ENCODE measurements around the gene HNRNPF.

HNRNPF gene

GRCh38 chr10:43385412-43386004 is 23.5 kb downstream of the HNRNPF start:
- TF ChIP-seq, protein P1, sequence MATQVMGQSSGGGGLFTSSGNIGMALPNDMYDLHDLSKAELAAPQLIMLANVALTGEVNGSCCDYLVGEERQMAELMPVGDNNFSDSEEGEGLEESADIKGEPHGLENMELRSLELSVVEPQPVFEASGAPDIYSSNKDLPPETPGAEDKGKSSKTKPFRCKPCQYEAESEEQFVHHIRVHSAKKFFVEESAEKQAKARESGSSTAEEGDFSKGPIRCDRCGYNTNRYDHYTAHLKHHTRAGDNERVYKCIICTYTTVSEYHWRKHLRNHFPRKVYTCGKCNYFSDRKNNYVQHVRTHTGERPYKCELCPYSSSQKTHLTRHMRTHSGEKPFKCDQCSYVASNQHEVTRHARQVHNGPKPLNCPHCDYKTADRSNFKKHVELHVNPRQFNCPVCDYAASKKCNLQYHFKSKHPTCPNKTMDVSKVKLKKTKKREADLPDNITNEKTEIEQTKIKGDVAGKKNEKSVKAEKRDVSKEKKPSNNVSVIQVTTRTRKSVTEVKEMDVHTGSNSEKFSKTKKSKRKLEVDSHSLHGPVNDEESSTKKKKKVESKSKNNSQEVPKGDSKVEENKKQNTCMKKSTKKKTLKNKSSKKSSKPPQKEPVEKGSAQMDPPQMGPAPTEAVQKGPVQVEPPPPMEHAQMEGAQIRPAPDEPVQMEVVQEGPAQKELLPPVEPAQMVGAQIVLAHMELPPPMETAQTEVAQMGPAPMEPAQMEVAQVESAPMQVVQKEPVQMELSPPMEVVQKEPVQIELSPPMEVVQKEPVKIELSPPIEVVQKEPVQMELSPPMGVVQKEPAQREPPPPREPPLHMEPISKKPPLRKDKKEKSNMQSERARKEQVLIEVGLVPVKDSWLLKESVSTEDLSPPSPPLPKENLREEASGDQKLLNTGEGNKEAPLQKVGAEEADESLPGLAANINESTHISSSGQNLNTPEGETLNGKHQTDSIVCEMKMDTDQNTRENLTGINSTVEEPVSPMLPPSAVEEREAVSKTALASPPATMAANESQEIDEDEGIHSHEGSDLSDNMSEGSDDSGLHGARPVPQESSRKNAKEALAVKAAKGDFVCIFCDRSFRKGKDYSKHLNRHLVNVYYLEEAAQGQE (IDR thresholded peaks at IDR 0.05; ENCODE audit: low read depth) = no peak
- no peak for TF ChIP-seq FOXM1 (IDR thresholded peaks at IDR 0.05; ENCODE audit: borderline replicate concordance, low read depth)

DNA sequence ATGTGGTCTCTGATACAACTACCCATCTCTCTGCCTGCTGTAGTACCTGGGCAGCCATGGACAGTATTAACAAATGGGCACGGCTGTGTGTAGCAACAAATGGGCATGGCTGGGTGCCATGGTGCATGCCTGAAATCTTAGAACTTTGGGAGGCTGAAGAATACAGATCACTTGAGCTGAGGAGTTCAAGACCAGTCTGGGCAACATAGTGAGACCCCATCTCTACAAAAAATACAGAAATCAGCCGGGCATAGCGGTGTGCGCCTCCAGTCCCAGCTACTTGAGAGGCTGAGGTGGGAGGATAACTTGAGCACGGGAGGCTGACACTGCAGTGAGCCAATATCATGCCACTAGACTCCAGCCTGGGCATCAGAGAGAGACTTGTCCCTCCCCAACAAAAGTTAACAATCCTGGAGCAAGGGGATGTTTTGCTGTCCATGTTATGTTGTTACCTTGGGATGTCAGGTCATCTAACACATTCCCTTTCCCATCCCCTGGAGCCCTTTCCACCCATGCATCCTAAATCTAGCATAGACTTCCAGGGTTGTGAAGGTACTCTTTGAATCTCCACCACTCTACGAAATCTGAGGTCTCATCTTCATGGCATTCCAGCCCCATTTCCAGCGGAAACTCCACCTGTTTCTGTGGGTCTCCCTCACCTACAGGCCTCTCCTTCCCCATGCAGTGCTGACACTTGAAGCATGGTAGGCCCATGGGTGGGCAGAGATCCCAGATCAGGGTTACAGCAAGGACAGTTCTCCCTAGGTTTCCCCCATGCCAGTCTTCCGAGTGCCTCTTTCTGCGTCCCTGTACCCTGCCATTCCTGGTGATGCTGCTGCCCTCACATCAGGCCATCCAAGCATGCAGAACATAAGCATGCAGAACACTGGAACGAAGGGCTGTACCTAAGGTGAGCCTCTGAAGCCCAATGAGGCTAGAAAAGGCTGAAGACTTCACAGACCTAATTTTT is 24.4 kb downstream of the HNRNPF start:
- no peak for TF ChIP-seq FOXM1 (IDR thresholded peaks at IDR 0.05; ENCODE audit: borderline replicate concordance, low read depth)
- TF ChIP-seq YY1 (IDR thresholded peaks at IDR 0.05; ENCODE audit: low read depth) = no peak
- TF ChIP-seq, protein P2, sequence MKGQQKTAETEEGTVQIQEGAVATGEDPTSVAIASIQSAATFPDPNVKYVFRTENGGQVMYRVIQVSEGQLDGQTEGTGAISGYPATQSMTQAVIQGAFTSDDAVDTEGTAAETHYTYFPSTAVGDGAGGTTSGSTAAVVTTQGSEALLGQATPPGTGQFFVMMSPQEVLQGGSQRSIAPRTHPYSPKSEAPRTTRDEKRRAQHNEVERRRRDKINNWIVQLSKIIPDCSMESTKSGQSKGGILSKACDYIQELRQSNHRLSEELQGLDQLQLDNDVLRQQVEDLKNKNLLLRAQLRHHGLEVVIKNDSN (IDR thresholded peaks at IDR 0.05) = no peak

GRCh38 chr10:43383204-43383971 is 25.6 kb downstream of the HNRNPF start:
- no peak for TF ChIP-seq TCF12 (IDR thresholded peaks at IDR 0.05; ENCODE audit: low read depth)
- TF ChIP-seq EP300 (IDR thresholded peaks at IDR 0.05; ENCODE audit: borderline replicate concordance) = no peak
- TF ChIP-seq NFIC (IDR thresholded peaks at IDR 0.05) = no peak

DNA sequence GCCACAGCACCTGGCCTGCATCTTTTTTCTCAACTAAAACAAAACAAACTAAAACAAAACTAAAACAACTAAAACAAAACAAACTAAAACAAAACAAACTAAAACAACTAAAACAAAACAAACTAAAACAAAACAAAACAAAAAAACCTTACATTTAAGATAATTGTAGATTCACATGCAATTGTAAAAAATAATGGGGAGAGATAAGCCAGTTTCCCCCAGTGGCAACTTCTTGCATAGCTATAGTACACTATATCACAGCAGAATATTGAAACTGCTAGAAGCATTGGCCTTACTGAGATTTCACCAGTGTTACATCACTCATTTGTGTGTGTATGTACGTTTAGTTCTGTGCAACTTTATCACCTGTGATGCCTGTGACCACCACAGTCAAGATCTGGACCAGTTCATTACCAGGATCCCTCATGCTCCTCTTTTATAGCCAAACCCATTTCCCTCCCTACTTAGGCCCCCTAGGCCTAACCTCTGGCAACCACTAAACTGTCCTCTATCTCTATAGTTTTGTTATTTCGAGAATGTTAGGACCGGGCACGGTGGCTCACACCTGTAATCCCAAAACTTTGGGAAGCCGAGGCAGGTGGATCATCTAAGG is 28.3 kb downstream of the HNRNPF start:
- TF ChIP-seq, protein P2 (IDR thresholded peaks at IDR 0.05) = no peak
- TF ChIP-seq CEBPB (IDR thresholded peaks at IDR 0.05) (no peak), FOXM1 (IDR thresholded peaks at IDR 0.05; ENCODE audit: borderline replicate concordance, low read depth) (no peak), TAF1 (IDR thresholded peaks at IDR 0.05; ENCODE audit: low read depth) (no peak), RAD21 (IDR thresholded peaks at IDR 0.05; ENCODE audit: low read depth) (no peak), MAX (IDR thresholded peaks at IDR 0.05) (no peak), TEAD4 (IDR thresholded peaks at IDR 0.05) (no peak), NFIC (IDR thresholded peaks at IDR 0.05) (no peak), EGR1 (IDR thresholded peaks at IDR 0.05) (no peak), TCF12 (IDR thresholded peaks at IDR 0.05; ENCODE audit: low read depth) (no peak), YY1 (IDR thresholded peaks at IDR 0.05; ENCODE audit: low read depth) (no peak), EP300 (IDR thresholded peaks at IDR 0.05; ENCODE audit: borderline replicate concordance) (no peak), CREB1 (IDR thresholded peaks at IDR 0.05; ENCODE audit: low read depth) (no peak), ZBTB7A (IDR thresholded peaks at IDR 0.05; ENCODE audit: low read depth) (no peak)
- TF ChIP-seq, protein P1 (IDR thresholded peaks at IDR 0.05; ENCODE audit: low read depth) = no peak

GRCh38 chr10:43377424-43377883 is 31.5 kb downstream of the HNRNPF start:
- peak; percentile 83 for TF ChIP-seq TEAD4 (IDR thresholded peaks at IDR 0.05)
- TF ChIP-seq ZBTB7A (IDR thresholded peaks at IDR 0.05; ENCODE audit: low read depth) = no peak
- no peak for TF ChIP-seq MAX (IDR thresholded peaks at IDR 0.05)
- no peak for TF ChIP-seq RAD21 (IDR thresholded peaks at IDR 0.05; ENCODE audit: low read depth)
- no peak for TF ChIP-seq EGR1 (IDR thresholded peaks at IDR 0.05)
- no peak for TF ChIP-seq EP300 (IDR thresholded peaks at IDR 0.05; ENCODE audit: borderline replicate concordance)
- TF ChIP-seq, protein P1 (IDR thresholded peaks at IDR 0.05; ENCODE audit: low read depth) = no peak

All from Ishikawa (cell line).